HG02610 (cell line): Measurements from ENCODE around the gene USH1G.
"Not testable (repeated sequence)": the region's sequence is repeated elsewhere in the genome, so short reads cannot be mapped to it uniquely, and the experiment has no call there.

Source experiments
- ATAC-seq: cut with Tn5 transposase; IDR thresholded peaks from one replicate; pipeline ENCODE4 v1.9.1; 2021; ENCODE audit warnings: mild to moderate bottlenecking, moderate library complexity; ENCODE audit not compliant: unreplicated experiment

Gene USH1G

GRCh38 chr17:74922694-74923537 lies at the start of gene USH1G:
Gene USH1G, minus strand, starts transcription at chr17:74923255. Its CDS starts 182 bp downstream, at chr17:74923073.
- no peak for ATAC-seq

- no peak for ATAC-seq
These were observed 49.3 kb upstream of the USH1G start, which contains the start of gene HID1 for GRCh38 chr17:74972107-74972972. Gene HID1, minus strand, starts transcription at chr17:74972759. Its CDS starts 103 bp downstream, at chr17:74972656.

GRCh38 chr17:74971842-74972106 lies 48.7 kb upstream of the USH1G start:
- no peak for ATAC-seq

- ATAC-seq = no peak
These were observed 48.2 kb upstream of the USH1G start for GRCh38 chr17:74971069-74971841.

GRCh38 chr17:74970395-74970794 lies 47.3 kb upstream of the USH1G start:
- no peak for ATAC-seq

- not testable (repeated sequence) for ATAC-seq
These were observed 46.4 kb upstream of the USH1G start for GRCh38 chr17:74969501-74969900.

GRCh38 chr17:74968361-74968780 lies 45.3 kb upstream of the USH1G start:
- no peak for ATAC-seq

GRCh38 chr17:74964988-74965622 lies 42.0 kb upstream of the USH1G start:
- ATAC-seq = no peak

- no peak for ATAC-seq
These were observed 41.2 kb upstream of the USH1G start for GRCh38 chr17:74964246-74964761.

- no peak for ATAC-seq
These were observed 40.6 kb upstream of the USH1G start for GRCh38 chr17:74963656-74964055.

GRCh38 chr17:74962622-74963394 lies 39.8 kb upstream of the USH1G start:
- ATAC-seq = no peak

GRCh38 chr17:74961657-74962350 lies 38.7 kb upstream of the USH1G start:
- ATAC-seq = no peak

GRCh38 chr17:74960570-74961342 lies 37.7 kb upstream of the USH1G start:
- ATAC-seq = no peak

GRCh38 chr17:74959826-74960515 lies 36.9 kb upstream of the USH1G start:
- no peak for ATAC-seq

- no peak for ATAC-seq
These were observed 35.1 kb upstream of the USH1G start for GRCh38 chr17:74957935-74958740.

- no peak for ATAC-seq
These were observed 33.0 kb upstream of the USH1G start for GRCh38 chr17:74956093-74956492.
